Measurements from ENCODE around the gene TMEM130. TPM values are rescaled to one million over a fixed set of nuclear protein-coding genes. Genes with fewer than 3 reads are reported as not detected.
A peak's percentile ranks its signal among the peaks of the same experiment; 100 is the strongest.

Gene TMEM130
- total RNA-seq (0.90 and 1.4 TPM in 2 replicates), polyA plus RNA-seq (0.33 and 3.3 TPM in 2 replicates)

GRCh38 chr7:98869597-98870120, at the start of gene TMEM130:
TSS of gene TMEM130 (minus strand) at chr7:98870014. CDS start at chr7:98869861, 153 bp downstream.
- Histone ChIP-seq H3K27ac (no peak within 1 kb of the TSS), H3K9me2 (replicated peaks; ENCODE audit: insufficient read depth) (no peaks in the 10 kb centered on the region), H3K36me3 (replicated peaks; ENCODE audit: insufficient read depth, low read depth) (no peaks in the 10 kb centered on the region), H3K27me3 (peaks cover 37% of the 10 kb centered on the region), H3K4me2 (peak within 1 kb of the TSS; percentile 90), H3K4me1 (ENCODE audit: insufficient read depth) (no peaks in the 10 kb centered on the region), H2AFZ (no peak within 1 kb of the TSS), H3K9me3 (ENCODE audit: low read depth) (no peaks in the 10 kb centered on the region), H3K79me2 (no peaks in the 10 kb centered on the region), H4K20me1 (ENCODE audit: insufficient read depth, poor library complexity, severe bottlenecking) (no peaks in the 10 kb centered on the region), H3K4me3 (peak within 1 kb of the TSS; percentile 26)
- no peak for DNase-seq (ENCODE audit: low spot score)
- WGBS (ENCODE audit: low lambda C conversion rate, missing lambda C conversion rate), result 5% methylated on average over 34 of the region's 69 CpGs
- TF ChIP-seq EZH2phosphoT487 (IDR thresholded peaks at IDR 0.05; ENCODE audit: low read depth, severe bottlenecking, unreplicated experiment), result no peak
- no peak for TF ChIP-seq EZH2 (IDR thresholded peaks at IDR 0.05; ENCODE audit: borderline replicate concordance)
- TF ChIP-seq CTCF (IDR thresholded peaks at IDR 0.05; ENCODE audit: poor library complexity), result no peak

GRCh38 chr7:98917331-98917730, 47.5 kb upstream of the TMEM130 start:
- WGBS (ENCODE audit: low lambda C conversion rate, missing lambda C conversion rate), result 98% methylated on average over 12 of the region's 12 CpGs
- Histone ChIP-seq H3K36me3 (replicated peaks; ENCODE audit: insufficient read depth, low read depth) (no peaks in the 10 kb centered on the region), H3K27me3 (no peaks in the 10 kb centered on the region)

GRCh38 chr7:98913612-98914011, 43.8 kb upstream of the TMEM130 start:
- H3K79me2 ChIP-seq, result no peaks in the 10 kb centered on the region
- no peak overlapping the region for H3K4me3 ChIP-seq
- no peaks in the 10 kb centered on the region for H3K27me3 ChIP-seq
- H4K20me1 ChIP-seq (ENCODE audit: insufficient read depth, poor library complexity, severe bottlenecking), result no peaks in the 10 kb centered on the region
- H3K9me3 ChIP-seq (ENCODE audit: low read depth), result no peaks in the 10 kb centered on the region
- no peak overlapping the region for H2AFZ ChIP-seq
- H3K4me2 ChIP-seq, result no peak overlapping the region
- H3K36me3 ChIP-seq (replicated peaks; ENCODE audit: insufficient read depth, low read depth), result no peaks in the 10 kb centered on the region
- no peaks in the 10 kb centered on the region for H3K9me2 ChIP-seq (replicated peaks; ENCODE audit: insufficient read depth)
- H3K4me1 ChIP-seq (ENCODE audit: insufficient read depth), result no peaks in the 10 kb centered on the region
- DNase-seq (ENCODE audit: low spot score), result no peak
- no peak for TF ChIP-seq EZH2phosphoT487 (IDR thresholded peaks at IDR 0.05; ENCODE audit: low read depth, severe bottlenecking, unreplicated experiment)
- H3K27ac ChIP-seq, result no peak overlapping the region

More at GRCh38 chr7:98917331-98917730, 47.5 kb upstream of the TMEM130 start:
- Histone ChIP-seq H3K4me1 (ENCODE audit: insufficient read depth) (no peaks in the 10 kb centered on the region), H3K4me2 (no peak overlapping the region), H3K9me3 (ENCODE audit: low read depth) (no peaks in the 10 kb centered on the region), H2AFZ (no peak overlapping the region), H3K27ac (no peak overlapping the region), H3K79me2 (no peaks in the 10 kb centered on the region), H3K4me3 (no peak overlapping the region), H4K20me1 (ENCODE audit: insufficient read depth, poor library complexity, severe bottlenecking) (no peaks in the 10 kb centered on the region), H3K9me2 (replicated peaks; ENCODE audit: insufficient read depth) (no peaks in the 10 kb centered on the region)
- TF ChIP-seq EZH2 (IDR thresholded peaks at IDR 0.05; ENCODE audit: borderline replicate concordance), result no peak
- no peak for TF ChIP-seq EZH2phosphoT487 (IDR thresholded peaks at IDR 0.05; ENCODE audit: low read depth, severe bottlenecking, unreplicated experiment)
- TF ChIP-seq CTCF (IDR thresholded peaks at IDR 0.05; ENCODE audit: poor library complexity), result no peak
- no peak for DNase-seq (ENCODE audit: low spot score)

GRCh38 chr7:98913026-98913425, 43.2 kb upstream of the TMEM130 start:
- Histone ChIP-seq H4K20me1 (ENCODE audit: insufficient read depth, poor library complexity, severe bottlenecking) (no peaks in the 10 kb centered on the region), H3K27me3 (no peaks in the 10 kb centered on the region), H3K36me3 (replicated peaks; ENCODE audit: insufficient read depth, low read depth) (no peaks in the 10 kb centered on the region), H2AFZ (no peak overlapping the region), H3K27ac (no peak overlapping the region), H3K9me2 (replicated peaks; ENCODE audit: insufficient read depth) (no peaks in the 10 kb centered on the region), H3K4me2 (no peak overlapping the region), H3K4me1 (ENCODE audit: insufficient read depth) (no peaks in the 10 kb centered on the region), H3K4me3 (no peak overlapping the region), H3K79me2 (no peaks in the 10 kb centered on the region), H3K9me3 (ENCODE audit: low read depth) (no peaks in the 10 kb centered on the region)
- no peak for TF ChIP-seq CTCF (IDR thresholded peaks at IDR 0.05; ENCODE audit: poor library complexity)
- no peak for TF ChIP-seq EZH2phosphoT487 (IDR thresholded peaks at IDR 0.05; ENCODE audit: low read depth, severe bottlenecking, unreplicated experiment)
- TF ChIP-seq EZH2 (IDR thresholded peaks at IDR 0.05; ENCODE audit: borderline replicate concordance), result no peak
- DNase-seq (ENCODE audit: low spot score), result no peak
- WGBS (ENCODE audit: low lambda C conversion rate, missing lambda C conversion rate), result 93% methylated on average over 8 of the region's 8 CpGs
